ENCODE results near the gene ARHGAP30.
"Not testable (repeated sequence)": the region's sequence is repeated elsewhere in the genome, so short reads cannot be mapped to it uniquely, and the experiment has no call there.

DNA sequence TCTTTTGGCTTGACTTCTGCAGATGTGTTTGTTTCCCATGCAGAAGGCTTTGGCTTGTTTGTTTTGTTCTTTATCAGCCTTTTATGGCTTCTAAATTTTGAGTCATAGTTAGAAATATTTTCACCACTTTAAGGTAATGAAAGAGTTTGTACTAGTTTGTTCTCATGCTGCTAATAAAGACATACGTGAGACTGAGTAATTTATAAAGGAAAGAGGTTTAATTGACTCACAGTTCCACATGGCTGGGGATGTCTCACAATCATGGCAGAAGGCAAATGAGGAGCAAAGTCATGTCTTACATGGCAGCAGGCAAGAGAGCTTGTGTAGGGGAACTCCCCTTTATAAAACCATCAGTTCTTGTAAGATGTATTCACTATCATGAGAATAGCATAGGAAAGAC is 42.7 kb downstream of the ARHGAP30 start:
- not testable (repeated sequence) for TF ChIP-seq CTCF (IDR thresholded peaks at IDR 0.05); POLR2AphosphoS5 (IDR thresholded peaks at IDR 0.05; ENCODE audit: insufficient read depth in 1 of 2, low read depth in 1 of 2)

All from vagina (tissue), 2 donors.